ENCODE measurements around the gene SERPINB11.
"Not testable (repeated sequence)": the region's sequence is repeated elsewhere in the genome, so short reads cannot be mapped to it uniquely, and the experiment has no call there.

SERPINB11 gene

DNA sequence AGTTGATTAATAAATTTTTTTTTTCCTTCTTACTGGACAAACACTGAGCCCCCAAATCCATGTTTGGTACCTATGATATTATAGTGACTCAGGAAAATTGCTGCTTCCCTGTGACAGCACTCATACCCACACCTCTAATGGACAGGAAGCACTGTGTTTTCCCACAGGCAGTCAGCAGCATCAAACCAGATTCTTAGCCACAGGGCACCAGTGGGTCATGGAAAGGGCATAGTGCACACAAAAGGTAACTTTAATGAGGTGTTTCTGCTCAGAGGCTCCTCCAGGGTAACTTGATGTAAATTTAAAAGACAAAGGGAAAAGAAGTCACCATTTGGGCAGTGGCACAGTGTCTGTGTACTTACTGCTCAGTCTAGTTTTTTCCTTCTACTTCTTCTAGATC lies 34.1 kb downstream of the SERPINB11 start:
- Histone ChIP-seq H3K4me1 (ENCODE audit: insufficient read depth, low read length) (no peaks in the 10 kb centered on the region), H3K27ac (ENCODE audit: low read depth, low read length) (no peak overlapping the region), H3K4me3 (ENCODE audit: low read depth in 1 of 2, low read length in 2 of 2) (no peak overlapping the region), H3K9me3 (ENCODE audit: low read length) (no peaks in the 10 kb centered on the region), H3K36me3 (ENCODE audit: insufficient read depth, low read length) (no peaks in the 10 kb centered on the region), H3K9ac (ENCODE audit: low read length) (no peak overlapping the region), H3K27me3 (ENCODE audit: control insufficient read depth in 1 of 2, insufficient read depth in 2 of 2, low read length in 2 of 2) (no peaks in the 10 kb centered on the region)

DNA sequence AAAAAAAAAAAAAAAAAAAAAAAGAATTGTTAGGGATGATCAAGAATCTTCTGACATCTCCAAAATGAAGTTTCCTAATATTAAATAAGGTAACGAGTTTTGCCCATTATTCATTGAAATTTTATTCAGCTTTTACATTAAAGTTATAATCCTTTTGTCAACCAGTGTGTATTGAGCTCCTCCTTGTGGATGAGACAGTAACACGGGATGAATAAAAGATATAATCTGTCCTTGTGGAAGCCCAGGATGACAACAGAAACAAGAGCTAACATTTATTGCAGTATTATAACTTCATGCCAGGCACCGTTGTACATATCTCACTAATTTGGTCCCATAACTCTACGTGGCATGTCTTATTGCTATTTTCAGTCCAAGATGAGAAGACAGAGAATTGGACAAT lies 39.0 kb downstream of the SERPINB11 start:
- H3K27ac ChIP-seq (ENCODE audit: low read depth, low read length) = no peak overlapping the region
- no peaks in the 10 kb centered on the region for H3K36me3 ChIP-seq (ENCODE audit: insufficient read depth, low read length)
- no peaks in the 10 kb centered on the region for H3K27me3 ChIP-seq (ENCODE audit: control insufficient read depth in 1 of 2, insufficient read depth in 2 of 2, low read length in 2 of 2)
- no peak overlapping the region for H3K4me3 ChIP-seq (ENCODE audit: low read depth in 1 of 2, low read length in 2 of 2)
- H3K4me1 ChIP-seq (ENCODE audit: insufficient read depth, low read length) = no peaks in the 10 kb centered on the region
- no peak overlapping the region for H3K9ac ChIP-seq (ENCODE audit: low read length)
- no peaks in the 10 kb centered on the region for H3K9me3 ChIP-seq (ENCODE audit: low read length)

DNA sequence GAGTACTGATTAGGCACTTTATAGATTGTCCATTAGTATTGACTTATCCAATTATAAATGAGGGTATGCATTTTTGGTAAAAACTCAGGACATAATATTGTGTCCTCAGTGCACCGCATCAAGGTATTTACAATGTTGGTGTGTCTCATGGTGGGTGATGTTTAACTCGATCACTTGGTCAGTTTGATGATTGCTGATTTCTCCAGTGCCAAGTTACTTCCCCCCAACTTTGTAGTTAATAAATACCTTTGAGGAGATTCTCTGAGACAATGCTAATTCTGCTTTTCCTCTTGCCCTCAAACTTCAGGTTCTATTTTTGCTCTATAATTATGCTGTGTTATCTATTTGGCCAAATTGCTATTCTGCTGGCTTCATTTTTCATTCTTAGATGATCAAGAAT lies 44.2 kb downstream of the SERPINB11 start:
- no peak overlapping the region for H3K27ac ChIP-seq (ENCODE audit: low read depth, low read length)

DNA sequence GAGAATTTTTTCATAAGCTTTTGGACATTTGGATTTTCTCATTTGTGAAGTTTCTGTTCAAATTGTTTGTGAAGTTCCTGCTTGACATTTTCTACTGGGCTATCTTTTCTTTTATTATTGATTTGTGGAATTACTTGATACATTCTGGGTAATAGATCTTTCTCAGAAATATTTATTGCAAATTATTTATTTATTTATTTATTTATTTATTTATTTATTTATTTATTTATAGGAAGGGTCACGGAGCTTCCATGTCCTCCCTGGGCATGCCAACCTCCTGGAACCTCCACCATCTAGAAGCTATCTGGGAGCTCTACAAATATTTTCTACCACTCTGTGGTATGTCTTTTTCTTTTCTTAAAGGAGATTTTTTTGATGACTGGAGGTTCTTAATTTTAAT lies 46.7 kb downstream of the SERPINB11 start:
- no peaks in the 10 kb centered on the region for H3K4me1 ChIP-seq (ENCODE audit: insufficient read depth, low read length)
- H3K4me3 ChIP-seq (ENCODE audit: low read depth in 1 of 2, low read length in 2 of 2) = no peak overlapping the region
- no peak overlapping the region for H3K9ac ChIP-seq (ENCODE audit: low read length)
- H3K36me3 ChIP-seq (ENCODE audit: insufficient read depth, low read length) = no peaks in the 10 kb centered on the region
- H3K27ac ChIP-seq (ENCODE audit: low read depth, low read length) = no peak overlapping the region
- no peaks in the 10 kb centered on the region for H3K9me3 ChIP-seq (ENCODE audit: low read length)
- no peaks in the 10 kb centered on the region for H3K27me3 ChIP-seq (ENCODE audit: control insufficient read depth in 1 of 2, insufficient read depth in 2 of 2, low read length in 2 of 2)

More for the DNA sequence above, 44.2 kb downstream of the SERPINB11 start:
- no peaks in the 10 kb centered on the region for H3K27me3 ChIP-seq (ENCODE audit: control insufficient read depth in 1 of 2, insufficient read depth in 2 of 2, low read length in 2 of 2)
- no peaks in the 10 kb centered on the region for H3K4me1 ChIP-seq (ENCODE audit: insufficient read depth, low read length)
- H3K9me3 ChIP-seq (ENCODE audit: low read length) = no peaks in the 10 kb centered on the region
- no peak overlapping the region for H3K9ac ChIP-seq (ENCODE audit: low read length)
- H3K4me3 ChIP-seq (ENCODE audit: low read depth in 1 of 2, low read length in 2 of 2) = no peak overlapping the region
- no peaks in the 10 kb centered on the region for H3K36me3 ChIP-seq (ENCODE audit: insufficient read depth, low read length)

DNA sequence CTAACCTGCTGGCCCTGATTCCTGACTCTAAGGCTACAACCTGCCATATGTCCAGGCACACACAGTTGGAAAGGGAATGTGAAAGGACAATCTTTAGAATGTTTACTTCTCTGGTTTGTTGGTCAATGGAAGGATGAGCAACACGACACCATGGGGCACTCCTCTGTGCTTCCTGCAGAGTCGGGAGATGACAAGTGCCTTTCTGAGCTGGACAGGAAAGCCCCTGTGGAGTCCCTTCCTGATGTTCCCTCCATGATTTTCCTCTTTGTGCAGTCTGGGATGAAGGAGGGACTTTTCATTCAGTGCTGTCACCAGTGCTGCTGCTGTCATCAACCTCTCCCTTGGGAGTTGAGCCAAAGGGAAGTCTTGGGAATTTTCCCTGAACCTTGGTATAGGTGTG lies 49.9 kb downstream of the SERPINB11 start:
- Histone ChIP-seq H3K4me3 (ENCODE audit: low read depth in 1 of 2, low read length in 2 of 2) (no peak overlapping the region), H3K36me3 (ENCODE audit: insufficient read depth, low read length) (no peaks in the 10 kb centered on the region), H3K27ac (ENCODE audit: low read depth, low read length) (no peak overlapping the region), H3K9me3 (ENCODE audit: low read length) (no peaks in the 10 kb centered on the region), H3K9ac (ENCODE audit: low read length) (no peak overlapping the region), H3K27me3 (ENCODE audit: control insufficient read depth in 1 of 2, insufficient read depth in 2 of 2, low read length in 2 of 2) (no peaks in the 10 kb centered on the region), H3K4me1 (ENCODE audit: insufficient read depth, low read length) (no peaks in the 10 kb centered on the region)

DNA sequence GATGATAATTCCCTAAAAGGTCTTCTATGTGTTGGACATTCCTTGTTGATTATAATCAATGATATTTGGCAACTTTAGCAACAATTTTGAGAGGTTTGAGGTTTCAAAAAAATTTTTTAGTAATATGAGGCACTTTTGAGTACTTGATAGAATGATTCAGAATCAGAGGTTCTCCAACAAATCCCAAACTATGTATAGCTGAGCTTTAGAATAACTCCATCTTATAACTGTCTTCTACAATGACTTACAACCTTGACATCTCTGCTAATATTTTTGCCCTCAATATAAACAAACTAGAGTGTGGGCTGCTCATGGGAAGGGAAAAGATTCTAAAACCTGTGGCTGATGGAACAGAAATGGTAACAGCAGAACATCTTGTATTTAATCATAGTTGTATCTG lies 50.9 kb downstream of the SERPINB11 start:
- Histone ChIP-seq H3K27me3 (ENCODE audit: control insufficient read depth in 1 of 2, insufficient read depth in 2 of 2, low read length in 2 of 2) (no peaks in the 10 kb centered on the region), H3K4me1 (ENCODE audit: insufficient read depth, low read length) (no peaks in the 10 kb centered on the region), H3K27ac (ENCODE audit: low read depth, low read length) (no peak overlapping the region), H3K9ac (ENCODE audit: low read length) (no peak overlapping the region), H3K9me3 (ENCODE audit: low read length) (no peaks in the 10 kb centered on the region), H3K4me3 (ENCODE audit: low read depth in 1 of 2, low read length in 2 of 2) (no peak overlapping the region), H3K36me3 (ENCODE audit: insufficient read depth, low read length) (no peaks in the 10 kb centered on the region)

DNA sequence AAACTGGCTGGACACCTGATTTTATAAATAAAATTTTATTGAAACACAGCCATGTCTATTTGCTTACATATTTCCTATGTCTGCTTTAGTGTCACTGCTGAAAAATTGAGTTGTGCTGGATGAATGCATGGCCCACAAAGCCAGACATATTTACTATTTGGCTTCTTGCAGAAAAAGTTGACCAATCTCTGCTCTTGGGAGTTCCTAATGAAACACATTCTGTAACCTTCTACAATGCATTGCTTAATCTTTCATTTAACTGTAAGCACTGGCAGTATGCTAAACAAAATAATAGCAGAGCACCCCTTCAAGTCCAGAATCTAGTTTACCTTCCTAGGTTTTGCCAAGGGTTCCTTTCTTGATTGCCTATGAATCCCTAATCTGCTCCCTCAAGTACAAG lies 54.8 kb downstream of the SERPINB11 start:
- H3K27ac ChIP-seq (ENCODE audit: low read depth, low read length) = no peak overlapping the region
- no peaks in the 10 kb centered on the region for H3K36me3 ChIP-seq (ENCODE audit: insufficient read depth, low read length)
- no peak overlapping the region for H3K4me3 ChIP-seq (ENCODE audit: low read depth in 1 of 2, low read length in 2 of 2)
- no peaks in the 10 kb centered on the region for H3K9me3 ChIP-seq (ENCODE audit: low read length)
- no peaks in the 10 kb centered on the region for H3K27me3 ChIP-seq (ENCODE audit: control insufficient read depth in 1 of 2, insufficient read depth in 2 of 2, low read length in 2 of 2)
- no peak overlapping the region for H3K9ac ChIP-seq (ENCODE audit: low read length)
- no peaks in the 10 kb centered on the region for H3K4me1 ChIP-seq (ENCODE audit: insufficient read depth, low read length)

DNA sequence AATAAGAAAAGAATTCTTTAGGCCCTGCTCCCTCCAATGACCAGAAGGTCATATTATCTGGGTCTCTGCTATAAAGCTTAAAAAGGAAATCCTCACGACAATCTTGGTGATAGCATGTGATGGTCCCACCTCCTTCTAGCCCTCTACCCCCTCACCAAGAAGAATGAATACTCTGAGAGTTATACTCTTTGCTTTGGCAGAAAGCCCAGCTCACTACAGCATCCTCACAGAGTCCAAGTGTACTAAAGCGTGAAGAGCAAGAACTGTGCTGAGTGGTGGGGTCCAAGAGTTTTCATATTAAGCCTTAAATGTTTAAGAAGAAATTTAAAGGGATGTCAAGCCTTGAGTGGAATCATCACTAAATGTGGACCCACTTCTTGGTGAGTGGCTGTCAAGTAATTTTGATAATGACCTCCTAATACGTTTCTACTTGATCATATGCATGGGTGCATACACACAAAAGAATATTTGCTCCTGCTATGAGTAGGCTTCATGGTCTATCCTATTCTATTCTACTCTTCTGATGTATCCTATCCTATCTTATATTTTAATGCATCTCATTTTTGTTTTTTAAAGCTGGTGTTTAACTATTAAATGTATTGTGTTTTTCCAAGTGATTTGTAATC lies 56.0 kb downstream of the SERPINB11 start:
- Histone ChIP-seq H3K36me3 (ENCODE audit: insufficient read depth, low read length) (no peaks in the 10 kb centered on the region), H3K4me3 (ENCODE audit: low read depth in 1 of 2, low read length in 2 of 2) (no peak overlapping the region), H3K9ac (ENCODE audit: low read length) (no peak overlapping the region), H3K4me1 (ENCODE audit: insufficient read depth, low read length) (no peaks in the 10 kb centered on the region), H3K27ac (ENCODE audit: low read depth, low read length) (no peak overlapping the region), H3K9me3 (ENCODE audit: low read length) (no peaks in the 10 kb centered on the region), H3K27me3 (ENCODE audit: control insufficient read depth in 1 of 2, insufficient read depth in 2 of 2, low read length in 2 of 2) (no peaks in the 10 kb centered on the region)

DNA sequence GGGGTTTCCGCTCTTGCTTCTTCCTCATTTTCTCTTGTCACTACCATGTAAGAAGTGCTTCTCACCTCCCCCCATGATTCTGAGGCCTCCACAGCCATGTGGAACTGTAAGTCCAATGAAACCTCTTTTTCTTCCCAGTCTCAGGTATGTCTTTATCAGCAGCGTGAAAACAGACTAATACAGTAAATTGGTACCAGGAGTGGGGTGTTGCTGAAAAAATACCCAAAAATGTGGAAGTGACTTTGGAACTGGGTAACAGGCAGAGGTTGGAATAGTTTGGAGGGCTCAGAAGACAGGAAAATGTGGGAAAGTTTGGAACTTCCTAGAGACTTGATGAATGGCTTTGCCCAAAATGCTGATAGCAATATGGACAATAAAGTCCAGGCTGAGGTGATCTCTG lies 57.0 kb downstream of the SERPINB11 start:
- not testable (repeated sequence) for H3K9ac ChIP-seq (ENCODE audit: low read length); H3K4me3 ChIP-seq (ENCODE audit: low read depth in 1 of 2, low read length in 2 of 2); H3K9me3 ChIP-seq (ENCODE audit: low read length); H3K27me3 ChIP-seq (ENCODE audit: control insufficient read depth in 1 of 2, insufficient read depth in 2 of 2, low read length in 2 of 2); H3K27ac ChIP-seq (ENCODE audit: low read depth, low read length); H3K36me3 ChIP-seq (ENCODE audit: insufficient read depth, low read length); H3K4me1 ChIP-seq (ENCODE audit: insufficient read depth, low read length)

DNA sequence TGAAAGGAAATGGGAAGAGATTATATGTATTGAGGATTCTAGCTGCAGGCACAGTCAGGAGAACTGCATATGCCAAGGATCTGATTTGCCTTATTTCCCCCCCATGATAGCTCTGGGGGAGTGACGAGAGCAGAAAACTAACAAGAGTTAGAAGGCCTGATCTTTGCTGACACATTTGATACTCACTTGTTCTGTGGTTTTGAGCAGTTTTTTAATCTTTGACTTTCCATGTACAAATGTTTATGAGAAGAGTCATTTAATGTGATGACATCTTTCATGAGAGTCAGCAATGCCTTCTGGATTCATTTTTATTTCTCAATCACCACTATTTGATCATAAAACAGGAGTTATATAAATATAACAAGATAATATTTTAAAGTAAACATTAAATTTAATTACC lies 59.8 kb downstream of the SERPINB11 start:
- Histone ChIP-seq H3K27me3 (ENCODE audit: control insufficient read depth in 1 of 2, insufficient read depth in 2 of 2, low read length in 2 of 2) (no peaks in the 10 kb centered on the region), H3K9me3 (ENCODE audit: low read length) (no peaks in the 10 kb centered on the region), H3K9ac (ENCODE audit: low read length) (no peak overlapping the region), H3K27ac (ENCODE audit: low read depth, low read length) (no peak overlapping the region), H3K36me3 (ENCODE audit: insufficient read depth, low read length) (no peaks in the 10 kb centered on the region), H3K4me1 (ENCODE audit: insufficient read depth, low read length) (no peaks in the 10 kb centered on the region), H3K4me3 (ENCODE audit: low read depth in 1 of 2, low read length in 2 of 2) (no peak overlapping the region)

DNA sequence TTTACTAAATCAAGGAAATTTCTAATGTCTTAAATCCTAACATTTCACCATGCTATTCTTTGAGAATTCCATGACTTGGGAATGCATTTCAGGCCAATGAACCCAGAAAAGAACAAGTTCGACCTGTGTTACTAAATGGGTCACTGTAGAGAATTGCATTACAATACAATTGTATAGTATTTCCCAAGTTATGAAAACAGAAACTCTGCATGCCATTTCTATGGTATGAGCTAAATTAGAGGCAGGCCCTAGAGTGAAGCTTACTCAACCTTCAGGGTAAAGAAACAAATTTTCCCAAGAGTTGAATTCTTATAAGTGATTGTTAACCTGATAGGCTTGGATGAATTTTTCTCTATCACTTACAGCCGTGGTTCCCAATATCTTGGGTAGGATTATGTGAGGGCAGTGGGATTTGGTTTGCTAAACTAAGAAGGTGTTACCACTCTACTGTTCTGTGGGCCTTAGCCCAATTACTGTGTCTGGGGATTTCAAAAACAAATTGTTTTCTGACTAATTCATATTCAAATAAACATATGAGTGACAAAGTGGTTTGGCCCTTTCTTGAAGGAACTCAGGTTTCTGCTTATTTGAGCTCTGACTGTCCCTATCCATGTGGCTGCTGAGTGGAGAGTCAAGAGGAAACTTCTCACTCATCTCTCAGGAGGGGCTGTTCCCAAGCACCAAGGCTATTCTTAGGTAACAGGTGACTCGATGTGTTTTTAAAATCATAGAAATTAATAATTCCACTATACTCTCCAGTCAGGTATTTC lies 61.3 kb downstream of the SERPINB11 start:
- no peak overlapping the region for H3K27ac ChIP-seq (ENCODE audit: low read depth, low read length)
- no peaks in the 10 kb centered on the region for H3K36me3 ChIP-seq (ENCODE audit: insufficient read depth, low read length)
- H3K4me3 ChIP-seq (ENCODE audit: low read depth in 1 of 2, low read length in 2 of 2) = no peak overlapping the region
- no peaks in the 10 kb centered on the region for H3K4me1 ChIP-seq (ENCODE audit: insufficient read depth, low read length)
- no peaks in the 10 kb centered on the region for H3K9me3 ChIP-seq (ENCODE audit: low read length)
- no peaks in the 10 kb centered on the region for H3K27me3 ChIP-seq (ENCODE audit: control insufficient read depth in 1 of 2, insufficient read depth in 2 of 2, low read length in 2 of 2)
- H3K9ac ChIP-seq (ENCODE audit: low read length) = no peak overlapping the region

DNA sequence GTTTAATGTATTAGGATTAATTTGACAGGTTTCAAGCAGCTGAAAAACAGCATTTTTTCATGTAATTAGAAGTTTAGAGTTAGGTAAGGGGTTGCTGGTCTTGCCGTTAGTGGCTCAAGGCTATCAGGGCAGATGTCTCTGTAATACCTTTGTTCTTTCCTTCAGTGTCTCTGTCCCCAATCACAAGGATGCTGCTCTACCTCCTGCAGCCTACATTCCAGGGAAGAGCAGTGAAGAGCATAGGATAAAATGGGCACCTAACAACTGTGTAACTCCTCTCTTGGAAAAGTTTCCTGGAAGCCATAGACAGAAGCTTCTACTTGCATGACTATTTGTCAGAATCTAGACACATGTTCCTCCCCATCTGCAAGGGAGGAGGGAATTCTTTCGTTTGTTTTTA lies 63.1 kb downstream of the SERPINB11 start:
- Histone ChIP-seq H3K27ac (ENCODE audit: low read depth, low read length) (no peak overlapping the region), H3K36me3 (ENCODE audit: insufficient read depth, low read length) (no peaks in the 10 kb centered on the region), H3K4me3 (ENCODE audit: low read depth in 1 of 2, low read length in 2 of 2) (no peak overlapping the region), H3K9me3 (ENCODE audit: low read length) (no peaks in the 10 kb centered on the region), H3K9ac (ENCODE audit: low read length) (no peak overlapping the region), H3K27me3 (ENCODE audit: control insufficient read depth in 1 of 2, insufficient read depth in 2 of 2, low read length in 2 of 2) (no peaks in the 10 kb centered on the region), H3K4me1 (ENCODE audit: insufficient read depth, low read length) (no peaks in the 10 kb centered on the region)

All from muscle layer of colon (tissue), 2 donors.